NCI-H128 (cell line): ENCODE results near the gene RNU5B-1.

Source experiments
- DNase-seq: peaks from one replicate; lab custom pipeline; 2025; ENCODE audit not compliant: unreplicated experiment; lab: John Stamatoyannopoulos, UW

Gene RNU5B-1

DNA sequence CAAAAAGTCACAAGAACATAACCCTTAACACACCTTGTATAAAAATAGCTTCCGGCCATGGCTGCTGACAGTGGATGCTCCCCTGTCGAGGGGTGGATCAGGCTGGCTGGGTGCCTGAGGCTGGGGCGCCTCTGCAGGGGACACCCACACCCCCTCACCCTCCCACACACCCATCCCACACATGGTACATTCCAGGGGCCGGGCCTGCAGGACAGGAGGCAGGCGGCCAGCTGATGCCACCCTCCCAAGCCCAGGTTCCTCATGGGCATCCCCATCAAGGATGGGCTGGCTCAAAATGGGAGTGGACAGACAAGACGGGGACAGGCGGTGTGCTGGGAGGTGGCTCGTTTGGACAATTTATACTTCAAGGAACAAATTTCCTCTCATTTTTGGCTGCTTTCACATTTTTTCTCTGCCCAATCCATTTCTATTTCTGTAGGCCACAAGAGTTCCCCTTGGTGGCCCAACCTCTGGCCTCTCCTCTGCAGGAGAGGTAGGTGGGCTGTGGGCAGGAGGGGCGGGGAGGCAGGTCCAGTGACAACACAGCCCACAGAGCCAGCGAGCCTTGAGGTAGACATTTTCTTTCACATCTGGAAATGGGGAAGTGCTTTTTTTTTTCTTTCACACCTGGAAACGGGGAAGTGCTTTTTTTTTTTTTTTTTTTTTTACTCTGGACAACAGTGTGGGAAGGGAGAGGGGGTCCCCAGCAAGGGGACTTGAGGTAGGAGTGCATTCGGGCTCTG, 23.3 kb downstream of the RNU5B-1 start:
- no peak for DNase-seq

DNA sequence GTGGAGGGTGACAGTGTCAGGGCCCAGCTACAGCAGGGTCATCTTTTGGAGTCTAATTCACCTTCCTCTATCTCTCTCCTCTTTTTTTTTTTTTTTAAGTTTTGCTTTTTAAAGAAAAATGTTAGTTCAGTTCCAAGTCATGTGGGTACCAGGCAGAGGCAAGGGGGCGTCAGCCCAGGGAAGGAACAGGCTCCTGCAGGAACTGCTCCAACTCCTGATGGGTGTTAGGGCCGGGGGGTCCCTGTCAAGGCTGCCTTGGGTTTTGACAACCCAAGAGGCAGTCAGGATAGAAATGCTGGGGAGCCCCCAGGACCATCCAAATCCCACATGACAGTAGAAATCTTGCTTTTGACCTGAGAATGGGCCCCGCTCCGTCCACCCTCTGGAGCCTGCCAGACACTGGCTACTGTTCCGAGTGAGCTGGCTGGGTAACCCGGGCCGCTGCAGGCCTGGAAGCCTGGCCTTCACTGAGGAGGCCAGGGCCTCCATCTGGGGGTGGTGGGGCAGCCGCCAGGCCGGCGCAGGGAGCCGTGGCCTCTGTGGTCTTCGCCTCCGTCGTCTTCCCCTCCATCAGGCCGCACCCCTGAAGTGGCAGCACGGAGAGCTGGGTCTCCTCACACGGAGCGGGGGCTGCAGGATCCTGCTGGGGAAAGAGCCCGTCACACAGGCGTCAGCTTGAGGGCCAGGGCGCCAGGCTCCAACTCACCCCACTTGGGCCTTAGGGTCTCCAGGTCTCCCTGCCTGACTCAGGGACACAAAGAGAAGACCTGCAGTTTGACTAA, 24.2 kb downstream of the RNU5B-1 start:
- no peak for DNase-seq

DNA sequence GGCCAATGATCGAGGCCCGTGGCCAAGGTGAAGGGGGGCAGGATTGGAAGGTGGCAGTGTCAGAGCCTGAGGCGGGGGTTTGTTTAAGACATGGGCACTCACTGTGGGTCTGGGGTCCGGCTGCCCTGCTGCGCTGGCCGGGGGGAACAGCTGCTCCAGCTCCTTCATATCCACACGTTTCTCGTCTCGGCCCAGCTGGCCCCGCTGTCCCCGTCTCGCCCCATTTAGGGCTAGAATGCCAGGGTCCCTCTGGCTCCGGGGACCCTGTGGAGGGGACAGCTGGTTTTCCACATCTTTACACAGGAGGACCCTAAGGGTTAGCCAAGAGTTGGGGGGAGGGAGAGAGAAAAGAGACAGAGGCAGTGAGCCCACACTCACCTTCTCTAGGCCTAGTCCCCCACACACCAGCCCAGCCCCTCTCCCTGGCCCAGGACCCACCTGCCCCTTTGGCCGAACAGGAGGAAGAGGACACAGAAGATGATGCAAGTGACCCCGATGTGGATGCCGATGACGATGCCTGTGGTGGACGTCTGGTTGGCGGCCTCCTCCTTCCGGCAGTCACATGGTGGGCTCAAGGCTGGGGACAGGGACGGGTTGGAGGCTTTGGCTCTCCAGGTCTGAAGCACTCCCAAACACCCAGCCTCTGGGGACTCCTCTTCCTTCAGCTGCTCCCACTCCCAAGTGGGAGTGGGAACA, 25.0 kb downstream of the RNU5B-1 start:
- no peak for DNase-seq

DNA sequence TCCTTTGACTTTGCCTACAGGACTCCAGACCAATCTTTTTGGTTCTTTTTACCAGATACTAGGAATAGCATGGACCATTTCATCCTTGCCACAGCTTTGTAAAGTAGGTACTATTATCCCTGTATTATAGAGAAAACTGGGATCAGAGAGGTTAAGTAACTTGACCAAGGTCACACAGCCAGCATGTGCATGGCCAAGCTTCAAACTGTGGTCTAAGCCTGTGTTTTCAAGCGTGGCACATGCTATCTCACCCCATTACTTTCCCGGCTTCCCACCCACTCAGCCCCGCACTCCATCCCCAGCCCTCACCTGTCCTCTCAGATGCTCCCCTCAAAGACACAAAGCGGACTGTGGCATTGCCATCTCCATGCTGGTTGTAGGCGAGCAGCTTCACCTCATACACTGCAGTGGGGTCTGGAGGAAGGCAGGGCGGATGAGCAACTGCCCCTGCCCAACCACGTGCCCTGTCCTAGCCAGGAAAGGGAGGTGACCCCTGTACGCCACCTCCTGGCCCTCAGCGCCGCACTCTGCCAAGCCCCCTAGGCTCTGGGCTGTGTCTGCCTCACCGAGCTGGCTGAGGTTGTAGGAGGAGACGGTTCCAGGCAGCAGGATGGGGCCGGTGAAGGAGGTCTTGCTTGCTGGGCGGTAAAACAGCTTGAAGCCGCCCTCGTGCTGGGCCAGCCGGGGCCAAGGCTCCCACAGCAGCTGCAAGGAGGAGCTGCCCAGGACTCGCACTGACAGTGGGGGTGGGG, 25.7 kb downstream of the RNU5B-1 start:
- DNase-seq = no peak

DNA sequence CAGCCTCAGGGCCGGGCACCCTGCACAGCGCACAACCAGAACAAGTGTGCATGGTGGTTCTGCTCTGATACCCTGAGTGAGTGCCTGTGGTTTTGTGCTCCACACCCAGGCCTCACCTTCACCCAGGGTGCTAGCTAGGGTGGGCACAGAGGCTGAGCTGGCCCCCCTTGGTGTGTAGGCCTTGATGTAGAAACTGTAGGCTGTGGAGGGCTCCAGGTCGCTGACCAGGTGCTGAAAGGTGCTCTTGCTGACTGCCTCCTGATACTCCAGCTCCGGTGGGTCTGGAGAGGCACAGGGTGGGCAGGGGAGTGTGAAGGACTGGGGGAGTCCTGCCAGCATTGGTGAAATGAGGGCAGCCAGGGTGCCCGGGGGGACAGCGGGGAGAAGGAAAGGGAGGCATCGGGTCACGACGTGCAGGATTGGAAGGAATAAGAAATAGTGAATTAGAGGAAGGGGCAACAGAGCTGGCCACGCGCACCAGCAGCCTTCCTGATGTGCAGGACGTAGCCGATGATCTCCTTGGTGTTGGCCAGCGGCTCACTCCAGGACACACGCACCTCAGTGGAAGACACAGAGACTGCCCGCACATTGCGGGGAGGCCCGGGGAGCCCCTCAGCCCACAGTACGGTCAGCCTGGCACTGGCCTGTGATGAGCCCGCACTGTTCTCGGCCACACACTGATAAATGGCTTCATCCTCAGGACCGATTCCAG, 26.6 kb downstream of the RNU5B-1 start:
- no peak for DNase-seq

DNA sequence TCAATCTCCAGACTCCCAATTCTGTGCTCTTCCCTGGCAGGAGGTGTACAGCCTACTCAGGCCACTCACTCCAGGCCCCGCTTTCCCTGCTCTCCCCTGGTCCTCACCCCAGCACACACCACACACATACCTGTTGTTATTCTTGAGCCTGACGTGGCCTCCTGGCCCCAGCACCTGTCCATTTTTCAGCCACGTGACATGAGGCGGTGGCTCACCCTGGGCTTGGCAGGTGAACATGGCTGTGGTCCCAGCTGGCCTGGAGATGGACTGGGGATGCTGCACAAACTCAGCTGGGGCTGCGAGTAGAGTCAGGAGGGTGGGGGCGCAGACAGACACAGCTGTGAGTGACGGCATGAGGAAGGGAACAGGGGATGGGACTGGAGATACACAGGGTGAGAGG, 27.3 kb downstream of the RNU5B-1 start:
- DNase-seq = no peak

DNA sequence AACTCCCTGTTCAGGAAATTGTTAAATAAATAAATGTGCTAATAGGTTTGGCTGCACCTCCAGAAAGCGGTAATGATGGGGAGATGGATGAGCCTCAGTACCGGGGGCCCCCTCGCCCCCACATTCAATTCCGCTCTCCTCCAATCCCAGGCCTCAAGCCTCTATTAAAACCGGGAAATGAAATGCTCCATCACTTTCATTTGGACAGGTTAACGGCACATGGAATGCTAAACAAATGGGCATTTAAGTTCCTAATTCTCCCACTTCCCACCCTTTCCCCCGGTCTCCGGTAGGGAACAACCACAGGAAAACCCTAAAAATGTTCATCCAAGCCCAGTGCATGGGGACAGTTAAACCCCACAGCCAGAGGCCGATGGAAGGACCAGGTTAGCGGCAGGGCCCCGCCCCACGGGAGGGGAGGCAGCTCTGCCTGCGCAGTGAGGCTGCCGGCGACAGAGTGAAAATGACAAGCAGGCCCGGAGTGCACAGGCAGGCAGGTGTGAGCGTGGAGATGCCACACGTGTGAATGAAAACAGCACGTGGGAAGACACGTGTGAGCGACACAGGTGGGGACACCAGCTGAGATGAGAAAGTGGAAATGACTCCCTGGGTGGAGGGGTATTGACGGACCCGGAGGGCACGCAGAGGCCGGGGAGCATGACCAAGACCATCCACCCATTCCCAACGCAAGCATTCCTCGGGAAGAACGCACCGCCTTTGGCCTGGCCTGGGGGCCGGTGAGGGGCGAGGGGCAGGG, 28.1 kb downstream of the RNU5B-1 start:
- no peak for DNase-seq

DNA sequence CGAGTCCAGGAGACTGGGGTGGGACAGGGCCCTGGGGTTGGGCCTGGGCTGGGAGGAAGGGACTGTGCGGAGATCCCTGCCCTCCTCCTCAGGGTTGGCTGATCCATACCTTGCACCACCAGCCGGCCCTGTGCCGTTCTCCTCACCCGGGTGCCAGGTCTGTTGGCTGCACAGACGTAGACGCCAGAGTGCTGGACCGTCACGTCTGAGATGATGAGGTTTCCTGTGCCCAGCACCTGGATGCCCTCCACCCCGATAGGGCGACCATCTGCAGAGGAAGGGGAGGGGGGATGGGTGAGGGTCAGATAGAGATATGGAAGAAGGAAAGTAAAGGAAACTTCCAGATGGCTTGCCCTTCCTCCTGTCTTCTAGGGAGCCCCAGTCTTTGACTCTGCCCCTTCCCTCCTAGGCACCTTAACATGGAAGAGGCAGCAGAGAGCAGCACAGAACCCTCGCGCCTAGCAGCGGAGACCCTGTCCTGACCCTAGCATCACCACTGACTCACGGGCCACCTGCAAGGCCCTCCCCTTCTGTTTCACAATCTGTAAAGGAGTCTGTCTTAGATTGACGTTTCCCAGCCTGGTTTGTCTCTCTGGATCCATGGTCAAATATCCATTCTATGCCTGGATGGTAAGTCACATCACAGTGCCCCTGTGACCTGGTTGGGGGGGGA, 28.8 kb downstream of the RNU5B-1 start:
- DNase-seq = no peak

DNA sequence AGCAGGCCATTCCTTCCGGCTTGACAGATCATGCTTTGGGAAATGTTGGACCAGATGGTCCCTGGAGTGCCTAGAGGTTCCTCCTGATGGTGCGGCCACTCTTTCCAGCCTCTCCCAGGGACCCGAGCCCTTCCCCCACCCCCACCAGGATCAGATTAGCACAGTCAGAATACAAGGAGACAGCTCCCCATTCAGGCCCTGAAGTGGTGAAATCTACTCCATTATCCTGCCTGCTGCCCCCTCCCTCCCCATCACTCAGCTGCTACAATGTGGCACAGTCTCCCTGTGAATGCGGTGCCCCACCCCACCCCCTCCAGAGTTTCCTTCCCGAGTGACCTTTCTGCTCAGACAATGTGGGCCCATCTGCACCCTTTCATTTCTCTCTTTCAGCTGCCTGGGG, 29.4 kb downstream of the RNU5B-1 start:
- DNase-seq = no peak

DNA sequence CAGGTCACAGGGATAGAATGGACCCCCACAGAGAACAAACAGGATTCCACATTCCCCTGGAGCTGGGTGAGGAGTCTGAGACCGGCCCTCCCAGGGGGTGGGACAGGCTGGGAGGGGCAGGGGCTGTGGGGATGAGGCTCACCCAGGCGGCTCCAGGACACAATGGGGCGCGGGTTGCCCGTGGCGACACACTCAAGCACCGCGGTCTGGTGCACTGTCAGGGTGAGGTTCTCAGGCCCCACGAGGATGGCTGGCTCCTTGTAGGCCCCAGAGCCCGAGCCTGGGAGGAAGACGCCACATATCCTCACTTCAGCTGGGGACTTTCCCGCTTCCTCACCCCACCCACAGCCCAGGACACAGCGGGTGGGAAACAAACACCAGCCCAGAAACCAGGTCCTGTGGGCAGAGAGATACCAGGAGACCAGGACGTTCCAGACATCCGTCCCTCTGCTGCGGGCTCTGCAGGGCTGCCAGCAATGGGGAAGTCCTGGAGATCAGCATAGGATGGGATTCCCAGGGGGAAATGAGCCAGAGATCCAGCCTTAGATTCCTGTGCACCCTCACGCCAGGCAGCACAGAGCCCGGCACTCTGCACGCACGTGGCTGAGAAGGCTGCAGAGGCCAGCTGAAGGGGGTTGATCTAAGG, 30.2 kb downstream of the RNU5B-1 start:
- DNase-seq = no peak

DNA sequence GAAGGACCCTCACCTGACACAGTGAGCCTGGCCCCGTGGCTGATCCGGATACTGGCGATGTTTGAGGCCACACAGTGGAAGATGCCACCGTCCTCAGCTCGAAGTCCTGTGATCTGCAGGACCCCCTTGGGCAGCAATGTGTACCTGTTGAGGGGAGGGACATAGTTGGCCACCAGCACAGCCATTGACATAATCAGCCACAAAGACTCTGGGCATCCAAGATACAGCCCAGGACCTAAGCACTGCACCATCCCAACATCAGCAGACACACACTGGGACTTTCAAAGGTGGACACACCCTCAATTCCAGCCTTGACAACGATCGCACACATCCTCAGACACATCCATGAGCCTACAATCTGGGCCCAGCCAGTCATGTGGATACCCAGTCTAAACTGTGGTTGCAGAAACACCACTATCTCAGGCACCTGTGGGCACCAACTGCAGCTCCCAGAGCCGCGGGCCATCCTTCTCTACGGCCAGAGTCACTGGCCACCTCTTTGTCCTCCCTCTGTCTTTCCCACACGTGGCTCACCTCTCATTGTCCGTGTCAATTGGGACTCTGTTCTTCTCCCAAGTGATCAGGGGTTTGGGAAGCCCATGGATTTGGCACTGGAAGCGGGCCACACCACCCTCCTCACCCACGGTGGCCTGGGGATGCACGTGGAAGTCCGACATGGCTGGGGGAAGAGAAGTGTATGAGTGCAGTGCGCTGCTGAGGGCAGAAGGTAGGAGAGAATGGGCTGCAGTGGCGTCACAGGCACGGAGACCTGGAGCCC, 31.0 kb downstream of the RNU5B-1 start:
- no peak for DNase-seq

DNA sequence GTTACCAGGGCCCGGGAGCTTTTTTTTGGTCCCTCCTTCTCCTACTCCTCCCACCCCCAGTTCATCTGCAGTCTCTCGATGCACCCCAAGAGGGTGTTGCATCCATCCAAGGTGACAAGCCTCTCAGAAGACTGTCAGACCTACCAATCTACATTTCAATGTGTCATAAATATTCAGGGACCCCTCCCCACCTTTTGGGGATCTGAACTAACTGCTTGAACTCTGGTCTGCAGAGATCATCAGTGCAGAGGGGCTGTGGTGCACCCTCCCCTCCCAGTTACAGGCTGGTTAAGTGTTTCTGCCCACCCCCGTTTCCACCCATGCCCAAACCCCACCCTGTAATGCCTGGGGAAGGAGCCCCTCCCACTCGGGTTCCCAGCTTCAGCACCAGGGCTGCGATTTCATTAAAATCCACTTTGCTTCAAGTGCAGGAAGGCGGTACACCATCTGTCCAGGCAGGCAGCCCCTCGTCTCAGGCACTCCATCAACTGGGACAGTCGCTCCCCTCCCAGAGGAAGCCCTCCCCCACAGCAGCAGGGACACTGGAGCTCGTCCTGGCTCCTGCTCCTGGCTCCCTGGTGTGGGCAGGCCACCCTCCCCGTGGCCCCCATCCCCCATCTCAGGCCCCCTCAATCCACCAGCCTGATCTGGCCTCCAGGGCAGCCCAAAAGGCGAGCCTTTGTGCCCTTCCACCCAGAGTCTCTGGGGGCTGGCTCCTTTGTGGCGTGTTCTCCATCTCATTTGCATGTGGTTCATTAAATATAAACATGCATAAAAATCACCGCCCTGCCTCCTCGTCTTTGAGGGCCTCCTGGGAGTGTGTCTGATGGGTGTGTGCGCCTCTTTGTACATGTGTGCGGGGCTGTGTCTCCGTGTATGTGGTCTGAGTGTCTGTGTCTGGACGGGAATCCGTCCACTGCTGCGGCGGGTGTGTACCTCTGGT, 32.3 kb downstream of the RNU5B-1 start:
- no peak for DNase-seq

DNA sequence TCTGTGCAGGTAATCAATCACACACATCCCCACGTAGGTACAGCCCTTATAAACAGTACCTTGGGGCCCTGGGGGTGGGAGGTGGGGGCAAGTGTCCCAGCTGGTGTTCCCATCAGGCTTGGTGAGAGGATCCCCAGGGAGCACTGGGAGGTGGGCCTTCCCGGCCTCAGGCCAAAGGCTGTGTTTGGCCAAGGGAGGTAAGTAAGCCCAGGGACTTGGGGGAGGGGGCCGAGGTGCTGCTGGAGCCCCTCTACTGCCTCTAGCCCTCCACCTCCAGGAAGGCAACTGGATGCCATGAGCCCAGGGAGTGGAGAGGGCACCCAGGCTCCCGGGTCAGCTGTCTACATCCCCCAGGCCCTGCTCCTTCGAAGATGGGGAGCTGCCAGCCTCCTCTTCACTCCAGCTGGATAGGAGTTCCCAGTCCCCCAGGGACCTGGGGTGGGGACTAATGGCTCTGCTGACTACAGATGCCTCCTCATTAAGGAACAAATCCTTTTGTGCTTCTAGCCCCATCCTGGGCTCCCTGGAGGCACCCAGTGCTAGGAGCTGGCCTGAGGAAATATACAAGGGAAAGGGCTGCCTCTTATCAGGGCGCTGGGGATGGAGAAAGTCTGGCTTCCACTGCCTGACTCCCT, 33.1 kb downstream of the RNU5B-1 start:
- DNase-seq = no peak

DNA sequence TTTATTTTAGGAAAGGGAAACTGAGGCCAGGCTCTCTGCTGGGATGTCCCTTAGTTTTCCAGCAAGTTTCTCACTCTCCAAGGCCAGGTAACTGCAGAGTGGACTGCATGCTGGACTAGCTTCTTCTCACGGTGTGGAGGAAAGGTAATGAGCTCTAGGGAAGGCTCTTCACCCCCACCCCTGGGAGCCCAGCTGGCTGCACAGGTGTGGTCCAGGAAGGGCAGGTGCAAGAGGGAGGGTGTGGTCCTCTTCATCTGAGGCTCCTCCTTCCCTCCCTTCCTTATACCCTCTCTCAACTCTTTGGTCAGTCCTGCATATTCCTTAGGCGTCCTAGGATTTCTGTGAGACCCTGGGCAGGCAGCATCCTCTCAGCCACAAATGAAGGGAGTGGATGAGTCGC, 33.9 kb downstream of the RNU5B-1 start:
- DNase-seq = no peak

DNA sequence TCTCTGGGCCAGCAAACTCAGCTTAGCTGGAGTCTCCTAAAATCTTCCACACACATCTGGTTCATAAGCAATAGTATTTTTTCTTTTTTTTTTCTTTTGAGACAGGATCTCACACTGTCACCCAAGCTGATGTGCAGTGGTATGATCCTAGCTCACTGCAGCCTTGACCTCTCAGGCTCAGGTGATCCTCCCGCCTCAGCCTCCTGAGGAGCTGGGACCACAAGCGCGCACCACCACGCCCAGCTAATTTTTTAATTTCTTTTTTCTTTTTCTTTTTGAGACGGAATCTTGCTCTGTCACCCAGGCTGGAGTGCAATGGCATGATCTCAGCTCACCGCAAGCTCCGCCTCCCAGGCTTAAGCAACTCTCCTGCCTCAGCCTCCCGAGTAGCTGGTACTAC, 34.3 kb downstream of the RNU5B-1 start:
- DNase-seq = no peak

DNA sequence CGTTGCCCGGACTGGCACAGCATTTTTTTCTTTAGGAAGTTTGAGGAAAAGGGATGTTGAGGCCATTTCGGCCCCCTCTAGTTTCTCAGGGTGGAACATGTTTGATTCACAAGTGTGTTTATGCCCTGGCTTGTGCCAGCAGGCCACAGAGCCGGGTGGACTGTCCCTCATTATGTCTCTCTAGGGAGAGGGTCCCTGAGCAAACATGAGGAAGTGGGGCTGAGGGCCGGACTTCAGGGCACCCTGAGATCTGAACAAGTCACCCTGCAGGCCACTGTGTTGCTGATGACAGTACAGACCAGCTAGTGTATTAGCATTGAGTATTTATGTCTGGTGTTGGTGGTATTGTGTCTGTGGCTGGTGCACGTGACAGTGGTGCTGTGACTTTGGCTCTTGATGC, 34.9 kb downstream of the RNU5B-1 start:
- no peak for DNase-seq

DNA sequence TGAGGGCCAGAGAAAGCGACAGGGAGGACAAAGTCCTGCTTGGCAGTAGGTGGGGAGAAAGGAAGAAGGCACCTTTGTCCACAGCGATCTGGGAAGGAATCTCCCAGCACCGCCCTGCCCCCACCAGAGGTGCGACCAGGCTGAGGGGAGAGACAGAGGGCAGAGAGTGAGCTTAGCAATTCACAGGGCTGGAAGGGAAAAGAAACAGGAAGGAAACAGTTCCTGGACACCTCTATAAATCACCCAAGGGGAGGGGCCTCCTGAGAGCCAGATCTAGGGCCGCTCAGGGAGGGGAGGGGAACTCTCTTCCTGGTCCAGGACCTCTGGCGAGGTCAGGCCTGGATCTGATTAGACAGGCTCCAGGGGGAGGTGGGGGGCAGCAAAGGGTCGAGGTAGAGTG, 35.4 kb downstream of the RNU5B-1 start:
- no peak for DNase-seq
